ENCODE data around the gene ALDH3B2.
"Not testable (repeated sequence)": the region's sequence is repeated elsewhere in the genome, so short reads cannot be mapped to it uniquely, and the experiment has no call there.

DNA sequence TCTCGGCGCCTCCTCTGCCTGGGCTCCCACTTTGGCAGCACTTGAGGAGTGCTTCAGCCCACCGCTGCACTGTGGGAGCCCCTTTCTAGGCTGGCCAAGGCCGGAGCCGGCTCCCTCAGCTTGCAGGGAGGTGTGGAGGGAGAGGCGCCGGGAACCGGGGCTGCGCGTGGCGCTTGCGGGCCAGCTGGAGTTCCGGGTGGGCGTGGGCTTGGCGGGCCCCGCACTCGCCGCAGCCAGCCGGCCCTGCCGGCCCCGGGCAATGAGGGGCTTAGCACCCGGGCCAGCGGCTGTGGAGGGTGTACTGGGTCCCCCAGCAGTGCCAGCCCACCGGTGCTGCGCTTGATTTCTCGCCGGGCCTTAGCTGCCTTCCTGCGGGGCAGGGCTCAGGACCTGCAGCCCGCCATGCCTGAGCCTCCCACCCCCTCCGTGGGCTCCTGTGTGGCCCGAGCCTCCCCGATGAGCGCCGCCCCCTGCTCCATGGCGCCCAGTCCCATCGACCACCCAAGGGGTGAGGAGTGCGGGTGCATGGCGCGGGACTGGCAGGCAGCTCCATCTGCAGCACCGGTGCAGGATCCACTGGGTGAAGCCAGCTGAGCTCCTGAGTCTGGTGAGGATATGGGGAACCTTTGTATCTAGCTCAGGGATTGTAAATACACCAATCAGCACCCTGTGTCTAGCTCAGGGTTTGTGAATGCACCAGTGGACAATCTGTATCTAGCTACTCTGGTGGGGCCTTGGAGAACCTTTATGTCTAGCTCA lies 55.3 kb downstream of the ALDH3B2 start:
- TF ChIP-seq NRF1 (IDR thresholded peaks at IDR 0.05; ENCODE audit: low read depth, low read length); FOXM1 (IDR thresholded peaks at IDR 0.05; ENCODE audit: low read depth): not testable (repeated sequence)

Measured in SK-N-SH (cell line).